Stimulated activated CD8-positive, alpha-beta memory T cell treated with anti-CD3 and anti-CD28 coated beads, Interleukin-7, amount 100 ng/mL, for 4 hours (primary cell): ENCODE measurements around the gene COL11A1.

Experiments used
- DNase-seq, 2 donors: peaks; one replicate each; pipeline ENCODE4 v3.0.0-alpha.2; 2020; ENCODE audit warnings: low read depth in 2 of 2

Gene COL11A1

GRCh38 chr1:102901996-102902395 is 206.3 kb downstream of the COL11A1 start:
- DNase-seq, result no peak

GRCh38 chr1:102899935-102900334 is 208.4 kb downstream of the COL11A1 start:
- DNase-seq, result no peak

GRCh38 chr1:102897557-102897956 is 210.8 kb downstream of the COL11A1 start:
- no peak for DNase-seq

GRCh38 chr1:102896771-102897170 is 211.6 kb downstream of the COL11A1 start:
- no peak for DNase-seq

- no peak for DNase-seq
Observed at GRCh38 chr1:102896286-102896685, 212.0 kb downstream of the COL11A1 start.

GRCh38 chr1:102891868-102892625 is 216.3 kb downstream of the COL11A1 start:
- no peak for DNase-seq

- DNase-seq, result no peak
Observed at GRCh38 chr1:102886638-102887037, 221.7 kb downstream of the COL11A1 start.

- DNase-seq, result no peak
Observed at GRCh38 chr1:102884238-102884637, 224.1 kb downstream of the COL11A1 start.

- DNase-seq, result no peak
Observed at GRCh38 chr1:102879439-102879993, 228.8 kb downstream of the COL11A1 start.

GRCh38 chr1:102875756-102876155 is 232.6 kb downstream of the COL11A1 start:
- DNase-seq, result no peak

- DNase-seq, result no peak
Observed at GRCh38 chr1:102872526-102872925, 235.8 kb downstream of the COL11A1 start.

GRCh38 chr1:102872097-102872496 is 236.2 kb downstream of the COL11A1 start:
- no peak for DNase-seq

- DNase-seq, result no peak
Observed at GRCh38 chr1:102863704-102864103, 244.6 kb downstream of the COL11A1 start.

- no peak for DNase-seq
Observed at GRCh38 chr1:102861247-102861646, 247.1 kb downstream of the COL11A1 start.

- DNase-seq, result no peak
Observed at GRCh38 chr1:102858695-102859094, 249.6 kb downstream of the COL11A1 start.

GRCh38 chr1:102857251-102857650 is 251.1 kb downstream of the COL11A1 start:
- no peak for DNase-seq

- no peak for DNase-seq
Observed at GRCh38 chr1:102853701-102854187, 254.6 kb downstream of the COL11A1 start.

GRCh38 chr1:102853136-102853535 is 255.2 kb downstream of the COL11A1 start:
- no peak for DNase-seq

- no peak for DNase-seq
Observed at GRCh38 chr1:102852613-102853012, 255.7 kb downstream of the COL11A1 start.

- no peak for DNase-seq
Observed at GRCh38 chr1:102851616-102852015, 256.7 kb downstream of the COL11A1 start.

- DNase-seq, result no peak
Observed at GRCh38 chr1:102842606-102843005, 265.7 kb downstream of the COL11A1 start.

- no peak for DNase-seq
Observed at GRCh38 chr1:102840741-102841140, 267.6 kb downstream of the COL11A1 start.

- DNase-seq, result no peak
Observed at GRCh38 chr1:102838016-102838415, 270.3 kb downstream of the COL11A1 start.
